A204.1 (cell line): Measurements from ENCODE around the gene NTN1.

Experiments used
- FAIRE-seq: peaks from 2 replicates; lab custom pipeline; 2012; peaks lifted over from hg19 to GRCh38; lab: Jason Lieb, UNC

Gene NTN1

DNA sequence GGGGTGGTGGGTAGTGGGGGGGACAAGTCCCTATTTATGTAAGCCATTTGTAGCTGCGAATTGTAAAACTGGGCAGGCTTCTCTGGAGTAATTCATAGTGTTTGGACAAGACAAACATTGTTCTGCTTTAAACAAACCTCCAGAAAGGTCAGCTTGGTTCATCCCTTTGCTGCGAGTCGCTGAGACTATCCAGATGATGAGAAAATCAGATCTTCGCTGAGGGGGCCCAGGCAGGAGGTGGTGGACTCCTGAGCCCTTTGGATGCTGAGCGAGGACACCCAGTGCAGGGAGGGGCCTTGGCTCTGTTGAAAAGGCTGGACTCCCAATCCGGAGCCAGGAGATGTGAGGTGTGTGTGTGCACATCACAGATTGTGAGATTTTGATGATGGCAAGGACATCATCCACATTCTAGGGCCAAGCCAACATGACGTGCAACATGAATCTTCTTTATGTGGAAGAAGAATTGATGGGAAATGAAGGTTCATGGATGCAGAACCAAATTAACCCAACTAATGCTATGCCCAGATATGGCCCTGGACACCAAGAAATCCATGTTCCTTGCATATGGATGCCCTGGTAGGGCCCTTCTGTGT, 15.0 kb upstream of the NTN1 start:
- no peak for FAIRE-seq

DNA sequence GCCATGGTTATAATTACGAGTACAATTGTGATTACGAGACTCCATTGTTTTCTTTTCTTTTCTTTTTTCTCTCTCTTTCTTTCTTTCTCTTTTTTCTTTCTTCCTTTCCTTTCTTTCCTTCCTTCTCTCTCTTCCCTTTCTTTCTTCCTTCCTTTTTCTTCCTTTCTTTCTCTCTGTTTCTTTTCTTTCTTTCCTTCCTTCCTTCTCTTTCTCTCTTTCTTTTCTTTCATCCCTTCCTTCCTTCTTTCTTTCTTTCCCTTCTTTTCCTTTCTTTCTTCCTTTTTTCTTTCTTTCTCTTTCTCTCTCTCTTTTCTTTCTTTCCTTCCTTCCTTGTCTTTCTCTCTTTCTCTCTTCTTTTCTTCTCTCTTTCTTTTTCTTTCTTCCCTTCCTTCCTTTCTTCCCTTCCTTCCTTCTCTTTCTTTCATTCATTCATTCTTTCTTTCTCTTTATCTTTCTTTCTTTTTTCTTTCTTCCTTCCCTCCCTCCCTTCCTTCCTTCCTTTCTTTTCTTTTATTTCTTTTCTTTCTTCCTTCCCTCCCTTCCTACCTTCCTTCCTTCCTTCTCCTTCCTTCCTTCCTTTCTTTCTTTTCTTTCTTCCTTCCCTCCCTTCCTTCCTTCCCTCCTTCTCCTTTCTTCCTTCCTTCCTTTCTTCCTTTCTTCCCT, 14.1 kb upstream of the NTN1 start:
- no peak for FAIRE-seq

DNA sequence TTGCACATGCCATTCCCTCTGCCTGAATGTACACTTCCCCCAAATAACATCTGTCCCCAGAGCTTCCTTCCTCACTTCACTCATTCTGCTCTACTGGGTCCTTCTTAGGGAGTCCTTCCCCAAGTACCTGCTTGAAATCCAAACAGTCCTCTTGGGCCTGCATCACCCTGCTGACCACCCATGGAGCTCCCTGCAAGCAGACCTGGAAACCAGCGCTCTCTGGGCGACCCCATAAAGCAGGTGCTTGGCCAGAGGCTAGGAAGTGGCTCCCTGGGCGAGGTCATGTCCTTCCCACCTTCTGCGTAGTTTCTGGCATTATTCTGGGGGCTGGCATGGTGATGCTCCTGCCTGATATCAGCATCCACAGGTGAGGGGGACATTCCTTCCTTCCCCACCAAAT, 12.2 kb upstream of the NTN1 start:
- FAIRE-seq: no peak

DNA sequence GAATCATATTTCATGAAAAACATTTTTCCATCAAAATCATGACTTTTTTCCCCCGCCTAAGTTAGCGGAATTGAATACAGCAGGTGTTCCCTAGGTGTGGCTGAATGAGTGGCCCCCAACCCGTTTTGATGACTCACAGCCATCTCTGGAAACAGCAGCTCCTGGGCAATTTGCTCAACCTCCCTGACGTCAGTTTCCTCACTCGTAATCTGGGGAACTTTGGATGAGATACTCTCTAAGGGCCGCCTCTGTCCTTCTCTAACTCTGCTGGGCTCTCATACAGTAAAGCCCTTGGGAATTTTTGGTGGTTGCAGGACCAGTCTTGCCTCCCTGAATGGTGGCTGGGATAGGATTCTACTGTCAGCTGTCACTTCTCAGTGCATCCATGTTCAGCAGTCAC, 11.6 kb upstream of the NTN1 start:
- no peak for FAIRE-seq

DNA sequence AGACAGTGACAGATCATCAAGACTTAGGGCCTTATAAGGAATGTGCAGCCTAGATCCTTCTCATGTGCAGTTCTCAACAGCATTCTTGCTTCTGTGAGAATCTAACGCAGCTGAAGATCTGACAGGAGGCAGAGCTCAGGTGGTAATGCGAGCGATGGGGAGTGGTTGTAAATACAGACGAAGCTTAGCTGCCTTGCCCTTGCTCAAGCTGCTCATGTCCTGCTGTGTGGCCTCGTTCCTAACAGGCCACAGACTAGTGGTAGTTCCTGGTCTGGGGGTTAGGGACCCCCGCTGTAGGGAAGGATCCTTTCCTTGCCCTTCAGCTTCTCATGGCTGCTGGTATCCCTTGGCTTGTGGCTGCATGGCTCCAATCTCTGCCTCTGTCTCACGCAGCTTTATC, 10.3 kb upstream of the NTN1 start:
- FAIRE-seq: no peak

DNA sequence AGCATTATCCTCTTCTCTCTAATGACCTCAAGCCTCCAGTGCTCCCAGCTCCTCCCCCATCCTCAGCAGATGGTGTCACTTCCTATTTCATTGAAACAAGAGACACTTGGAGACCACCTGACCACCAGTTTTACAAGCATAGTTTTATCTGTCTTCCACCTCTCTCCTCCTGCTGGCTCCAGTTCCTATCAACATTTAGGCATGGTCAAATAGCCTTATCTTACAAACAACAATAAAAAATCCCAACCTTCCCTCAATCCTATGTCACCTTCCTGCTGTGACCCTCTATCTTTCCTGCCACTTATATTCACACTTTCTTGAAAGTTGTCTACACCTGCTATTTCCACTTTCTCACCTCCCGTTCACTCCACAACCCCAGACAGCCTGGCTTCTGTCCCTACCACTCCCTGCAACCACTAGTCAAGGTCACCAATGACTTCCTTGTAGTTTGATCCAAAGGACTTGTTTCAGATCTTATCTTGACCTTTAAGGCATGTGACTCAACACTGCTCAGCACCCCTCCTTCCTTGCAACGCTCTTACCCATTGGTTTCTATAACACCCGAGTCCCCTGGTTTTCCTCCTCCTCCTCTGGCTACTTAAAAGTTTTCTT, 4.3 kb upstream of the NTN1 start:
- FAIRE-seq: no peak

DNA sequence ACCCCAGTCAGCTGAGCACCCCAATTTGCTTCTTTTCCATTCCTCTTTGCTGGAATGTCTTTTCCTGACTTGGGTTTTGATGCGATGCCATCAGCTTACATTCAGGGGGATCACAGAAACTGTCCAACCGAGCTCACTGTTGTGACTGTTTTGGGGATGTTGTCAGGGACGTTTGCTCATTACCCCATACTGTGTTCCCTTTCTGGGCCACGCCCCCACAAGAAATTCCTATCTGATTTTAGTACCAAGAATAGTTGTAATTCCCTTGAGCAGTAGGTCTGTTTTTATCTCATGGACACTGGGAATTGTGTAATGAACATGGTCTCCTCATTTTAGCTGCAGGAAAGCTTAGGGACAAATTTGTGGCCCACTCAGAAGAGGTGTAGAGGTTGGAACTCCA, 2.6 kb upstream of the NTN1 start:
- no peak for FAIRE-seq

DNA sequence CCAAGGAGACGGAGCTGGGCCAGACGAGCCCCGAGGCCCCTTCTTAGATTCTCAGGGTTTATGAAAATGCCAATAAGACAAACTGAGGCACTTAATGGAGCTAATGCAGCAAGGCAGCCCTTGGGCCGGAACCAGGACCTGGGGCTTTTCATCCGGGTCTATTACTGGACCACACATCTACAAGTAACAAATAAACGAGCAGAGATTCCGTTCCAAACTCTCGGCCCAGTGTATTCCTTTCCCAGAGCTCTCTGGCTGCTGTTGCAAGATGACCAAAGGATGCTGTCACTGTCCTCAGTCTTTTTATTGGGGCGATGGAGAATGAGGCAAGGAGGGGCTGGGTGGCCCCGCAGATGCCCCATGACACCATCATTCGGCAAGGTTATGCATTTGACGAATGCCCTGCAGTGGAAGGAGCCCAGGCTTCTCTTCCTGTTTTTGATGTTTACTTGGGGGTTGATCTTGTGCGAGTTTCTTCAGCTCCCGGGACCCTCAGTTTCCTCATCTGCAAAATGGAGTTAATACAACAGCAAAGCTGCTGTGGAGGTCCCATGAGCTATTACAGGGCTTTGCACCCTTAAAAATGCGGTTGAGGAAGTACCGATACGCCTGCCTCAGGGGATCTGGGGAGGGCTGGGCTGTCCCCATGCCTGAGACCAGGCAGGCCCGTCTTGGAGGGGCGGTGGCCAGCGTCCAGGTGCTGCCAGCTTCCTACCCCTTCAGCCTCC, 1.1 kb upstream of the NTN1 start:
- FAIRE-seq: no peak

DNA sequence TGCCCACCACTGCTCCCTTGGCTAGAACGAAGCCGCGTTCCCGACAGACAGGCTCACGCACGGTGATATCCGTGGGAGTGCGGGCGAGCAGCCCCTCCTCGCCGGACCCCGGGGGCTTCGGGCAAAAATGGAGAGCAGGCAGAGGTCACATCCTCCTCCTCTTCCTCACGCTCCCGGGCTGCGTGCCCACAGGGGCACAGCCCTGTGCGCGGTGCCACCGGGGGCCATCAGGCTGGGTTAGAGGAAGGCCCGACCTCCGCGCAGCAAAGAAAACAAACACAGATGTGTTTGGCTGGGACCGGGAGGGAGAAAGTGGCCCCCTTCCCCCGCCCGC, 519 bp upstream of the NTN1 start:
- FAIRE-seq: no peak

DNA sequence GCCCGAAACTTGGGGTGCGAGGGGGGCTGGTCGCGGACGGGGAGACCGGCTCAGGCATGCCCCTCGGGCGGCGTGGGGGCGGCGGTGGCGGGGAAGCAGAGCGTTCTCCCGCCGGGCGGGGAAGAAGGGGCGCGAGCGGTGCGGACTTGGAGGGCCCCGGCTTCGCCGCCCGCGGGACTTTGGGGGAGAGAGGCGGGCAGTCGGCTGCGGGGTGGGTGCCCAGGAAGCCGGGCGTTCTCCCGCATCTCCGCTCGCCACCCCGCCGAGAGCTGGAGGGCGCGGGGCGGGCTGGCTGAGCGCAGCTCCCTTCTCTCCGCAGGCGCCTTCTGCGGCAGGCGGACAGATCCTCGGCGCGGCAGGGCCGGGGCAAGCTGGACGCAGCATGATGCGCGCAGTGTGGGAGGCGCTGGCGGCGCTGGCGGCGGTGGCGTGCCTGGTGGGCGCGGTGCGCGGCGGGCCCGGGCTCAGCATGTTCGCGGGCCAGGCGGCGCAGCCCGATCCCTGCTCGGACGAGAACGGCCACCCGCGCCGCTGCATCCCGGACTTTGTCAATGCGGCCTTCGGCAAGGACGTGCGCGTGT, 772 bp downstream of the NTN1 start:
- FAIRE-seq: no peak

DNA sequence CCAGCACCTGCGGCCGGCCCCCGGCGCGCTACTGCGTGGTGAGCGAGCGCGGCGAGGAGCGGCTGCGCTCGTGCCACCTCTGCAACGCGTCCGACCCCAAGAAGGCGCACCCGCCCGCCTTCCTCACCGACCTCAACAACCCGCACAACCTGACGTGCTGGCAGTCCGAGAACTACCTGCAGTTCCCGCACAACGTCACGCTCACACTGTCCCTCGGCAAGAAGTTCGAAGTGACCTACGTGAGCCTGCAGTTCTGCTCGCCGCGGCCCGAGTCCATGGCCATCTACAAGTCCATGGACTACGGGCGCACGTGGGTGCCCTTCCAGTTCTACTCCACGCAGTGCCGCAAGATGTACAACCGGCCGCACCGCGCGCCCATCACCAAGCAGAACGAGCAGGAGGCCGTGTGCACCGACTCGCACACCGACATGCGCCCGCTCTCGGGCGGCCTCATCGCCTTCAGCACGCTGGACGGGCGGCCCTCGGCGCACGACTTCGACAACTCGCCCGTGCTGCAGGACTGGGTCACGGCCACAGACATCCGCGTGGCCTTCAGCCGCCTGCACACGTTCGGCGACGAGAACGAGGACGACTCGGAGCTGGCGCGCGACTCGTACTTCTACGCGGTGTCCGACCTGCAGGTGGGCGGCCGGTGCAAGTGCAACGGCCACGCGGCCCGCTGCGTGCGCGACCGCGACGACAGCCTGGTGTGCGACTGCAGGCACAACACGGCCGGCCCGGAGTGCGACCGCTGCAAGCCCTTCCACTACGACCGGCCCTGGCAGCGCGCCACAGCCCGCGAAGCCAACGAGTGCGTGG, 1.5 kb downstream of the NTN1 start:
- no peak for FAIRE-seq

DNA sequence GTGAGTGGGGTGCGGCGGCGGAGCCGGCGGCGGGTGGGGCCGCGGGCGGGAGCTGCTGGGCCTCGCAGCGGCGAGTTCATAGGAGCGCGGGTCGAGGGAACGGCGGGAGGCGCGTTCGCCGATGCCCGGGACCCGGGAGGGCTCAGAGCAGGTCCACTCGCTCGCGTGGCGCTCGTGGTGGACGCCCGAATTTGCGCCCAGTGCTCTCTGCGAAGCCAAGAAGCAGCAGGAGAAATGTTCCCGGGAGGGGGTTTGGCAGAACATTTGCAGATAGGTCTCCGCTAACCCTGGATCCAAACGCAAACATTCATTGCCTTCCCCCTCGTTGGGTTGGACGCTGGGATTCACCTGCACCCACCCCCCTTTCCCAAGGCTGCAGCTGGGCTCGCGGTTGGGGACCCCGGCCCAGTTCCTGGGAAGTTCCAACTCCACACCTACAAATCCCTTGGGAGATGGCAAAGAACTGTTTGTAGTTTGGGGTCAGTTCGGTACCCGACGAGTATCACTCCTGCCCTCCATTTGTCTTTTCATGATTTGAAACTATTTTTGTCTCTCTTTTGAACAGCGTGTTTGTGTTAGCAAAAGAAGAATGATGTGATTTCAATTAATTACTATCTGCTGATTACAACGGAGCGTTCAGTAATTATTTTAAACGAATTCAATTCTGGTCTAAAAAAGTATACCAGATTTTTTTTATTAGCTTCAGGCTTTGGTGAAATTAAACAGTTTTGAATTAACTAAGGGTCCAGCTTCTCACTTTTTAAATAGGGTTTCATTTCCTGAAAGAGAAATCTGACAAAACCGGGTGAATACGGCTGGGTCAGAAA, 2.3 kb downstream of the NTN1 start:
- no peak for FAIRE-seq

DNA sequence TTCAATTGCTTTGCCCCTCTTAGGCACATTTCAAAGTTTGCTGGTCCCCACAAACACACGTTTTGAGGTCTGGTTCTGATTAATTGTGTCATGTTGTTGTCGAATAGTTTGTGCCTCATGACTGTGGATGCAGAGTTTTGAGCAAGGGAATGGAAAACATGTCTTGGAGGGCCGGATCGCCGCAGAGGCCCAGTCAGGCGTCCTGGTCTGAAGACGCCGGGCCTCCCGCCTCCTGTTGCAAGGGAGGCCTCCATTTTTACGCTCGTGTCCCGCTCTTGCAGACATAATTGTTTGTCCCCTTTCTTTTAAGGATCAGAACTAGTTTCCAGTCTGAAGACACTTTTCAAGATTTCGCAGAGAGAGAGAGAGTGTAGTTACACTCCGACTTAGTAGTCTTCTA, 3.2 kb downstream of the NTN1 start:
- no peak for FAIRE-seq

DNA sequence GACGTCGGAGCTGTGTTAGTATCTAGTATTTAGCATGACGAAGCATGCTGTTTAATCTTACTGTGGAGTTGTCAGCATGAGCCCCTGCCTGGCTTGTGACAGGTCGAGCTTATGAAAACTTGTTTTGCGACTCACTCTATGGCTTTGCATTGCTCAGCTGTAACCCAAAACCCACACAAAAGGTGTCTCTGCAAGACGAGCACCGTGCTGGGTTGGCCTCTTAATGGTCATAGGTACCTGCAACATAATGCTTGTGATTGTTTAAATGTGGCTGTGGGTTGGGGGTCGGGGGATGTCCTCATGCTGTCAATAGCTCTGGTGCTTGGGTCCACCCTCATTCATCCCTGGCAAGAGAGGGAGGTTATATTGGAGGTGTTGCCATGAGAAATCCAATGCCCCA, 5.4 kb downstream of the NTN1 start:
- FAIRE-seq: no peak

DNA sequence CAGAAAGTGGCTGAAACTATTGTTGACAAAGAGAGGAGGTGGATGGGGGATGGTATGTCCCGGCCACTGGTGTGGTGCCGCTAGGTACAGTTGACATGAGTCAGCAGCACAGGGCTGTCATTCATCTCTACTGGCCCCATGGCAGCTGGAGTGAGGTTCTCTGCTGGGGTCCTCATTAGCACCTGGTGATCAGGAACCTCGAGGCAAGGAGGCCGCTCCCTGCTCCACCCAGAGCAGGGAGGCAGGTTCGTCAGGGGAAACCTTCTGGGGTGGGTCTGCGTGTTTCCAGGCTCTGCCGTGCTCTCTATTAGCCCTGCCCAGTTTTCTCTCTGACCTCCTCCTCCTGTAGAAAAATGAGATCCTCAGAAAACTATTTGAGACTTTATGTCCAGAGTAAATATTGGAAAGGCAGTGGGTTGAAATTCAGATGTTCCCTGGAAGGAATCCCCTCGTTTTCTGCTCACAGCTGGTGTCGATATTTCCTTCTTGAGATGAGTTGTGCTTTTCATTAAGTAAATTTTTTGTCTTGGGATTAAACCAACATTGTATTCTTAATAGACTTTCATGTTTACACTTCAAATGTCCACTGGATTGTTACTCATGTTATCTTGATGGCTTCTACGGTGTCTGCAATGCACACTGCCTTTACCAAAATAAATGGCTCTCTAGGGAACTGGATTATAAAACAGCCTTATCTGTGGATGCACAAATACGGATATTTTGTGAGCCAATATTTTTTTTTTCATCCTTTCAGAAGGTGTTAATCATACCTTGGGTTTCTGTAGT, 7.1 kb downstream of the NTN1 start:
- no peak for FAIRE-seq

DNA sequence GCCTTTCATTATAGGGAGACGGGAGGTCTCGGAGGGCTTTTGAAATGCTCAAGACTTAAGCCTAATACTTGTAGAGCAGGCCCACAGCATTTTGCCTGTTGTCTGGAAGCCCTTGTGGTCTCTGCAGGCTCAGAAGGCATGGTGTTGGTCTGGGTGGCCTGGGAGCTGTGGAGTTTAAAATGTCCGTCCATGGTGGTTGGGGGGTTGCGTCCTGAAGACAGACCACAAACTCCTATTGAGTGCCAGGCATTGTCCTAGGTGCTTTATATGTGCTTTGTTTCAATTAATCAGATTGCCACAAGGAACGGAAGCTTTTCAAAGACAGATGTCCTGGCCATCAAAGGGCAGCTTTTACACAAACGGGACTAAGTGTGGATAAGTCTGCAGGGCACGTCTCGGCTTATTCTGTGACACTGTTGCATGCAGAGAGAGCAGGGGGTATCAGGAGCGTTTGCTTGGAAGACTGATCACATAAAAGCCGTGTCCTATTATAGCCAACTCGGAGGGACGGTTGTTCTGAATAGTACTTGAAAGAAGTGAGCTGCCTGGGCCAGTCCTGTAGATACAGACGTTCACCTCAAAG, 7.8 kb downstream of the NTN1 start:
- FAIRE-seq: no peak

DNA sequence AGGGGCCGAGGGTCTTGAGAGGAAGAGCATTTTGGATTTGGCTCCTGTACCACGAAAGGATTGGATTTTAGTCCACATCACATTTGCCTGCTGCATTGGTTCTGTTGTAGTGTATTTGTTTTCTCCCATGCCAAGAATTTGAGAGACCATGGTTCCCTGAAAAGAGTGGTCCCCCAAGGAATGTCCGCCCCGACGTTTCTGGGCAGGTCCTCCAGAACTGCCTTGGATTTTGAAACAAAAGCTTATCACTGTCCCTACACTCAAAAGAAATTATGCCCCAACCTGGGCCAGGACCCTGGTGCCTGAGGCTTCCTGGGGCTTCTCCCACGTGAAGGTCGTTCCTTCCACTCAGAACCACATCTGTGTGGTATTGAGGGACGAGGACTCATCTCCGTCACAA, 10.8 kb downstream of the NTN1 start:
- FAIRE-seq: no peak

DNA sequence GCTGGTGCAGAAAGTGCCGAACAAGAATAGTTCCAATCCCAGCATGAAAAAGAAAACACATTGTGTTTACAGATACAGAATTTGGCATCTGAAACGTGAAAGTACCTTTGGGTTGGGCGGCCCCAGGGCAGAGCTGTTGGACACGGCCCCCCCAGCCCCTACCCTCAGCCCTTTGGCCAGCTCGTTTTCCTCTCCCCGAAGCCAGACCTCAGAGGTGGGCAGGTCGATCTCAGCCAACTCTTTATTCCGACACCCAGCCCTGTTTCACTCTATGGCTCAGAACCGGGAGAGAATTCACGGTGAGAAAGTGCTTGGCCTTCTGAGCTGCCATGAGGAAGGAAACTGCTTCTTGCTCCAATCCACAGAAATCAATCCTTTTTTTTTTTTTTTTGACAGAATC, 11.3 kb downstream of the NTN1 start:
- no peak for FAIRE-seq

DNA sequence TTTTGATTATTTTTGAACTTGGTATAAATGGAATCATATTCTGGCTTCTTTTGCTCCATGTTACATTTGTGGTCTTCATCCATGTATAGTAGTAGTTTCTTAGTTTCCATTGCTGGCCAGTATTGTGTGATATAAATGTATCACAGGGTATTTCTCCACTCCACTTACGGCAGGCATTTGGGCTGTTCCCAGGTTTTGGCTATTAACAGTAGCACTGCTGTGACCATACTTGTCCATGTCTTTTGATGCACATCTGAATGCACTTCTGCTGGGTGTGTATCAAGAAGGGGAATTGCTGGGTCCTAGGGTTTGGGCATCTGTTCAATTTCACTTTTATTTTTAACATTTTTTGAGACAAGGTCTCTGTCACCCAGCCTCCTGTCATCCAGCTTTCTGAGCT, 13.9 kb downstream of the NTN1 start:
- FAIRE-seq: no peak

DNA sequence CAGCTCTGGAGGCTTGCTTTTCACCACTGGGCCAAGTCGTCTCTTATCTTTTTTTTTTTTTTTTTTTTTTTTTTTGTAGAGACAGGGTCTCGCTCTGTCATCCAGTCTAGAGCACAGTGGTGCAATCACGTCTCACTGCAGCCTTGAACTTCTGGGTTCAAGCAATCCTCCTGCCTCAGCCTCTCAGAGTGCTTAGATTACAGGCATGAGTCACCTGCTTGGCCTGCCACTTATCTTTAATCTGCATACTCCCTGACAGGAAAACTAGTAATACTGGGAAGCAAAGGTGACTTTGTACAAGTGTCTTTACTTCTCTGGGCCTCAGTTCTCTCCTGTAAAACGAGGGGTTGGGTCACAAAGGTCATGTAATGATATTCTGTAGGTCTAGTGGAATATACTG, 15.0 kb downstream of the NTN1 start:
- FAIRE-seq: no peak
